Retinal pigment epithelial cell (primary cell): ENCODE data around the gene DNAJC24.

Experiments
- DNase-seq: peaks from one replicate; pipeline ENCODE4 v3.0.0-alpha.2; 2010; ENCODE audit warnings: low read depth
- H3K4me3 ChIP-seq: 2 replicates; pipeline ENCODE4 v1.5.1; 2011; ENCODE audit warnings: mild to moderate bottlenecking, low read length, control low read depth, moderate library complexity
- CTCF ChIP-seq: conservative IDR thresholded peaks from 2 replicates; pipeline ENCODE4 v1.5.1; 2011; ENCODE audit warnings: low read depth, low read length, control low read depth, inconsistent platforms

DNAJC24 gene

GRCh38 chr11:31414338-31414737 is 44.7 kb downstream of the DNAJC24 start:
- no peak overlapping the region for H3K4me3 ChIP-seq
- TF ChIP-seq CTCF = no peak
- no peak for DNase-seq

DNA sequence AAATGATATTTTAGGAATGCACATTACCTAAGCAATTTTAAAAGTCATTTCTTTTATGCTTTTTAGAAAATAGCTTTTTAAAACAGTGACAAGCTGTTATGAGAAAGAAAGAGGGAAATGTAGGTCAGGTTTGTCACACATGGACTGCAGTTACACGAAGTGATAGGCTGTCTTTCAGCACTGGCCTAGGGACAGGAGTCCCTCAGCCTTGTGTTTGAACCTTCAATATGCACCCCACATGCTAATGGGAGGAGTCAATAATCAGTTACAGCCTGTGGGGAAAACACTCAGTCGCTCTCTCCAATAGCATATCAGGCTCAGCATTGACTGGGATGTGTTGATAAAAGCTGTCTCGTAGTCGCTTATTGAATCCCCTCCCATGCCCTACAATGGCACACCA is 45.8 kb downstream of the DNAJC24 start:
- TF ChIP-seq CTCF = no peak
- no peak overlapping the region for H3K4me3 ChIP-seq
- no peak for DNase-seq

DNA sequence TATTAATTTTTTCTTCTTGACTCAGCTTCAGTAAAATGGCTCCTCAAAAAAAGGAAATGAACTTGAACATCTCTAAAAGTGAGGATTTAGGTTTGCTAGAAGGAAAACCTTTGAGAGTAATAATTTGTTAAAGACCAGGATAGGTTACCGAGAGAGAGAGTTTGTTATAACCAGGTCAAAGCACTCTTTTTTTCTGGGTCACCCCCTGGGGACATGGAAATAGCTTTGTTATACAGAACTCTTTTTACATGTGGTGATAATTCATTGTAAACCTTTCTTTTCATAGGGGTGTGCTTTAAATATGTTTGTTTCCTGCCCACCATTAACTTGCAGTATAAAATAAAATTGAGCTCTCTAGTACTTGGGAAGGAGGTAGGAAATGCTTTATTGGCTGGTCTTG is 47.7 kb downstream of the DNAJC24 start:
- no peak for DNase-seq
- no peak overlapping the region for H3K4me3 ChIP-seq
- no peak for TF ChIP-seq CTCF

GRCh38 chr11:31417816-31418215 is 48.2 kb downstream of the DNAJC24 start:
- DNase-seq = no peak
- H3K4me3 ChIP-seq = no peak overlapping the region
- TF ChIP-seq CTCF = no peak

- no peak for TF ChIP-seq CTCF
- no peak for DNase-seq
- no peak overlapping the region for H3K4me3 ChIP-seq
These were observed 49.5 kb downstream of the DNAJC24 start for GRCh38 chr11:31419138-31419537.

DNA sequence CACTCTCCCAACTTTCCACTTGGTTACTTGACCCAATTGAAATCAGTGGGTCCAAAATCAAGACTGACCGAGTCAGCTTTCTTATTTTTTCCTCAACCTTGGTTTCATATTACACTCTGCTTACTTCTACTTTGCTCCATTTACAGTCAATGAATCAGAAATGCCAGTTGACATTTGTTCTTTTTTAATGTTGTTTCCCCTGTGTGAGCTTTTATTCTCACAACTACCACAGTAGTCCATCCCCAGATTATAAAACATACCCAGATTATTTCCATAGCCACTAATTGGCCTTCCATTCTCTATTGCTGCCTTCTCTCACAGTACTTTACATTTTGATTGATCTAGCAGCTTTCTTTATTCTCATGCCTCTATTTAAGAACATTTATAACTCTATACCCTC is 50.0 kb downstream of the DNAJC24 start:
- DNase-seq = no peak
- H3K4me3 ChIP-seq = no peak overlapping the region
- no peak for TF ChIP-seq CTCF

- no peak for DNase-seq
- TF ChIP-seq CTCF = no peak
- H3K4me3 ChIP-seq = no peak overlapping the region
These were observed 52.2 kb downstream of the DNAJC24 start for GRCh38 chr11:31421820-31422219.
